Erythroblast (primary cell): ENCODE data around the gene TMCC3.
"Not testable (repeated sequence)": the region's sequence is repeated elsewhere in the genome, so short reads cannot be mapped to it uniquely, and the experiment has no call there.

Source experiments
- DNase-seq, 2 experiments: peaks; one replicate each; lab custom pipeline; 2025; lab: John Stamatoyannopoulos, UW
- GATA1 ChIP-seq: IDR thresholded peaks from 2 replicates; pipeline ENCODE4 v1.6.1; 2011; ENCODE audit warnings: low read depth, mild to moderate bottlenecking, control low read depth, low read length, moderate library complexity
- POLR2A ChIP-seq: IDR thresholded peaks from 2 replicates; pipeline ENCODE4 v1.6.1; 2011; ENCODE audit warnings: mild to moderate bottlenecking, low read length

The TMCC3 gene

DNA sequence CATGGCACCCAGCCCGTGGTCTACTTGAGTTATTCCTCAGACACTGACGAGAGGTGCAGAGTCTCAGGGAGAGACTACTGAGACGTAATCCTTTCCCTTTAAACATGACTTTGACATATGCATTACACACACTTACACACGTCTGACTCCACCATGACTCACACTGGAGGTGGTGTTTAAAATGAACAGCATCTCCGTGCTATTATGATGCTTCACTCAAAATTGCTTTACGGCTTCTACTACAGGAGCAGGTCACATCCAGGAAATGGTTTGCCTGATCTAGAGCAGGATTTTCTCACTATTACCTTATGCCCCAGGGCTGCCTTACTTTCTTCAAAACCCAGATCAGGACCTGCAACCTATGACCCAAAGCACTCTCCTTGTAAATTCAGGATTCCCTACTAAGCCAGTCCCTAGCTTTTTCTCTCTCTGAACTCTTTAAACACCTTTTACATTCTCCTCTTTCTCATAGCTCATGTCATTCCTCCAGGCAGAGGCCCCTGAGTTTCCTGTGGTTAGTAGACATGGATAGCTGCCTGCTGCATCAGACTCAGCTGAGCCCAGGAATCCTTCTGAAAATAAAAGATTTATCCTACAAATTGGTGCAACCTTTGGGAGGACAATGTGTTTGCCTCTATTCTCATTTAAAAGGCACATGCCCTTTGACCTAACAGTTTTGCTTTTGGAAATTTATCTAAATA, 31.2 kb downstream of the TMCC3 start:
- no peak for DNase-seq
- no peak for TF ChIP-seq POLR2A
- TF ChIP-seq GATA1: no peak

DNA sequence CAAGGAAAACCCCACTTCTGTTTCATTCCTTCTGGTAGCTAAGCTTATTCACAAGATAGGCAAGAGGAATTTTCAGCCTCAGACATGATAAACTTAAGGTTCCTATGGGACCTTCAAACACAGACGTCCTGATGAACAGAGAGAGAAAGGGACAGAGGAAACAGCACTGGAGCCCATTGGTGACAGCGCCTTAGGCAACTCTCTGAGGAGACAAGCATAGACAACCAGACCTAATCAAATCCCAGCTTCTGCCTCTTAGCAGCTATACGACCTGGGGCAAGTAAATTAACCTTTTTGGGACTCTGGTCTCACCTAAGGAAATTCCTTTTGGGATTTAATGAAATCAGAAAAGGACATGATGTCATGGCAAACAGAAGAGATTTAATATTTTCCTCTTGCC, 33.3 kb downstream of the TMCC3 start:
- DNase-seq: no peak
- TF ChIP-seq GATA1 (no peak), POLR2A (no peak)

DNA sequence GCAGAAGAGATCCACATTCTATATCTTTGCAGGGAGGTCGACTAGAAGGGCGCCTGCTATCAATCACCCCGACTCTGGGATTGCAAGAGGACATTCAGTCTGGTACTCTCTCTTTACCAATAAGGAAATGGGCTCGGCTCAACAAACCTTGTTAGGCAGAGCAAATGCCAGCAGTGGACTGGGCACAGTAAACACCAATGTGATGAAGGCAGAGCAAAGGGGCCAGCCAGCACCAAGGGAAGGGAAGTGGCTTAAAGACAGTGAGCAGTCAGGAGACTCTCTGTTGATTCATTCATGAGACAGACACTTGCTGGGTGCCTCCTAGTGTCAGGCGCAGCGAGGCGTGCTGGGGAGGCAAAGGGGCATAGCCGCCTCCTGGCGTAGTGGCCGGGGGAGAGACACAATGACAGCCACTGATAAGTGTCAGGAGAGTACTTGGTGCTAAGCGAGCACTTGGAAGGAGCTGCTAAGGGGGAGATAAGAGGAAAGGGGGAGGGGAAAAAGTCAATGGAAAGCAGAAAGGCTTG, 34.1 kb downstream of the TMCC3 start:
- peak; percentile 71 to 90 for DNase-seq
- TF ChIP-seq POLR2A (no peak), GATA1 (peak; percentile 41)

DNA sequence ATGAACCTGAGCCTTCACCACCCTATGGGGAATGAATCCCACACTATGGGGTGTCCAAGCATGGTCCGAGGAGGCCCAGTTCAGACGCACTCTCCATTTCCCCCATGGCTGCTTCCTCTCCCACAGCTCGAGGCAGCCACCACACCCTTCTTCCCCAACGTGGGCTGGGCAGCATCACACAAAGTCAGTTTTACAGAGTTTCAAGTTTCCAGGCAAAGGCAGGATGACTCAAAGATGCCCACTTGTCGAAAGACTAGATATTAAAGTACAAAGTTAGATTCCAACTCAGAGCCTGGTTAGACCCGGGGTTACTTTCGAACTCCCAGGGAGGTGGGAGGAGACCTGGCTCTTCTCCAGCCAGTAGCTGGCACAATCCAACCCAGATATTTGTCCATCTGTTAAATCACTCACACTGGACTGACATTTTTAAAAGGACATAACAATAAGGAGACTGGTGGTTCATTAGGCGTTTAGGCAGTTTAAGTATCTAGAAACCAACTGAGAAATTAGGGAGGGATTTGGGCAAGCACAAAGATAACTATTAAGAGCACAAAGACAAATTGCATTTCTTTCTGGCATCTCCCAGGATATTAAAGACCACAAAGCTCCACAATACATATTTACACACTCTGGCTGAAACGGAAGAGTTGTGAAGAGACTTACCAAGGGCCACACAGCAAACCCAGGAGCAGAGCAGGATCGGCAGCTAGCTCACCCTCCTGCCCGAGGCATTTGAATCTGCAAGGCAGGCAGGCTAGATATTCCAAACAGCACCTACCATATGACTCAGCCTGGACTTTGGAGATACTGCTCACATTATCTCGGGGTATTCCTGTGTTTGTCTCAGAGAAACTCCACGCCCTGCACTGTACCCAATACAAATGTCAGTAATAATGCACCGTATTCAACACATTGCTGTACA, 34.8 kb downstream of the TMCC3 start:
- DNase-seq: peak; percentile 38 to 66
- TF ChIP-seq POLR2A (no peak), GATA1 (no peak)

DNA sequence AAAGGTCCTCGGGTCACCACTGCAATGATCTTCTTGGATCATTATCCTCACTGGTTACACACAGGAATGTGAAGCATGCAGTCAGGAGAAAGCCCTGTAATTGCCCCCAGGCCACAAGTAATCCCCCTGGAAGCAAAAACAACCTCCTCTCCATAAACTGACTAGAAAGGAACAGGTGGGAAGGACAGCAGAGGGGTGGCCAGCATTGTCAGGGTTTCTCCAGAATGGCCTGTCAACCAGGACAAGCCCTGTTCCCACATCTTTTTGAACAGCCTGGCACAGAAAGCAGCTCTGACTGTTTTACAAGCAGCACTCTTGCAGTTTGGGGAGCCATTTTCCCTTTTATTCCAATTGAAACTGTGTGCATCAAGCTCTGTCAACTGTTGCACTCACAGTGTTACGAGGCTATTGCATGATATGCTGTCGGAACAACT, 36.1 kb downstream of the TMCC3 start:
- DNase-seq: no peak
- TF ChIP-seq POLR2A (no peak), GATA1 (no peak)

DNA sequence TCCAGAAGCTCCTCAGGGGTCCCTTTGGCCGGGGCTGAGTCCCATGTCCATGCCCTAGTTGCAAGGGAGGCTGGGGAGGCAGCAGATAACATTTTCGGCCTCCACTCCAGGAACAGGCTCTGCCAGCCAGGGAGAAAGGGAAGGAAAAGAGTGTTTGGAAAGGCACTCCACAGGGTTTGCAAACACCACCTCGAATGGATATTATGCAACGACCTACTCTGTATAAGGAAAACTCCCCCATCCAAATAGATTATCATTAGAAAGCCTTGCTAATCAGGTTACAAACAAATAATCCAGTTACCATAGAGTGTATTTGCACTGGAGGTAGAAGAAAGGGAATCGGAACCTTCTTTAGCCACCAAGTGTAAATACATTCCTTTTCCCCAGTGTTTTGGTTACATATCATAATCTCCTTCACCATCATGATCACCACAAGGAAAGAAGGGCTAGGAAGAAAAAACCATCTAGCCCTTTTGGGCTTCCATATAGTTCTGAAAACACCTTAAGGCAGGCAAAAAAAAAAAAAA, 40.4 kb downstream of the TMCC3 start:
- no peak for DNase-seq
- TF ChIP-seq GATA1 (no peak), POLR2A (no peak)

DNA sequence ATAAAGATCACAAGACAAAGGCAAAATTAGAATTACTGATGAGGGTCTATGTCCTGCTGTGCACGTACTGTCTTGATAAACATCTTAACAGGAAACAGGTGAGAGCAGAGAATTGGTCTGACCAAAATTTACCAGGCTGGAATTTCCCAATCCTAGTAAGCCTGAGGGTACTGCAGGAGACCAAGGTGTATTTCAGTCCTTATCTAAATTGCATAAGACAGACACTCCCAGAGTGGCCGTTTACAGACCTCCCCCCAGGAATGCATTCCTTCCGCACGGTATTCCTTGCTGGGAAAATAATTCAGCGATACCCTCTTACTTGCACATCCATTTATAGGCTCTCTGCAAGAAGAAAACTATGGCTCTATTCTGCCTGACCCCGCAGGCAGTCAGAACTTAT, 43.5 kb downstream of the TMCC3 start:
- not testable (repeated sequence) for DNase-seq

DNA sequence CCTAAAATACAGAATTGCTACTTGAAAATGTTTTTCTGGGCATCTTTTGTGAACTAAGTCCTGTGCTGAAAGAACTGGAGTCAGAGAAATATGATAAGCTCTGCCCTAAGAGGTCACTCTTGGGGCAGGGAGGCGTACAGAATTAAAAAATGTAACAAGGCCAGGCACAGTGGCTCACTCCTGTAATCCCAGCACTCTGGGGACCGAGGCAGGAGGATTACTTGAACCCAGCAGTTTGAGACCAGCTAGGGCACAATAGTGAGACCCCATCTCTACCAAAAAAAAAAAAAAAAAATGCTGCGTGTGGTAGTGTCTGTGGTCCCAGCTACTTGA, 46.0 kb downstream of the TMCC3 start:
- TF ChIP-seq GATA1 (no peak), POLR2A (no peak)
- no peak for DNase-seq

DNA sequence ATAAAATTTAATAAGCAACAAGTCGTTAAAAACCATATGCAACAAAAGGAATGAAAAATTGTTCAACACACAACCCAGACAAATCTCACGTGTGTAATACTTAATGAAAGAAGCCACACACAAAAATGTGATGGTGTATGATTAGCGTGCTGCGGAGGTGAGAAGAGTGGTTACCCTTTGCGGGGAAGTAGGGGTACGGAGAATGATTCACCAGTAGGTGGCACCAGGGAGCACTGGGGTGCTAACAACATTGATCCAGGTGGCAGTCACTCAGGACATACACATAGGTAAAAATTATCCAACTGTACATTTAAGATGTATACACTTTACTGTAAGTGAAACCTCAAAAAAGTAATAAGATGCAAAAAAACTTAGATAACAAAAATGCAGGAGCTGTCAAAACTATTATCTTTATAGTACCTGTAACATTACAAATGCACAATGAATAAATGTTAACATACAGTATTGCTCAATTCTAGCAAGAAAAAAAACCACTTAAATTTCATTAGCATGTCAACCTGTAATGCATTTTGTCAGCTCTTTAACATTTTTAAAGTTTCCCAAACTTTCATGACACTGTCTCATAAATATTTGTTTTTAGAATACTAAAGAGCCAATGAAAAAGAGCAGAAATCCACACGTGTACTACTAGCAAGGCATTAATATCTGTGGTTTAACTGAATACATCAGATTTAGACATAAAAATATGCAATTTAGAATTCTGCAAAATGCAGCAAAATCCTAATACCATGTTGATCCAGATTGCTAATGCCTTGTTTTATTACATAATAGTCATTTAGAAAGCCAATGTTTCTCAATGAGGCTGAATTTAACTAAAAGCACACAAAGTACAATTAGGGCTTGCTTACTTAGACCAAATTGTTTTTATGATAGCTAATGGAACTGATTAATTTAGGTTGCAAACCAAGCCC, 46.7 kb downstream of the TMCC3 start:
- TF ChIP-seq GATA1 (no peak), POLR2A (no peak)
- DNase-seq: peak; percentile 36 to 66

DNA sequence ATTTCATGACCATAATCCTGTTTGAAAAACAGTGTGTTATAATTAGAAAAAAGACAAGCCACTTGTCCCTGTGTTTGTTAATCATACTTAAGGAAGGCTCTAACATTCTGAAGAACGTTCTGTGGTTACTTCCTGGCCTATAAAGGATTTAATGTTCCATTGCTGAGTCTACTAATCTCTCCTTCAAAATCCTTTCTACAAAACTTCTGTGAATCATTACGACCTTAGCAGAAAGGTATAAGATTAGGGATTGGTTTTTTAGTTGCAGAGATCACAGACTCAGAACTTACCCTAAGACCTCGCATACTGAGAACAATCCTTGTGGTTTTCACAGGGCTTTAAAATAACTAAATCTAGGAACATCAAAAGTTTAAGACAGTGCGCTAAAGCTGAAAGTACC, 48.3 kb downstream of the TMCC3 start:
- no peak for DNase-seq
- no peak for TF ChIP-seq POLR2A
- TF ChIP-seq GATA1: no peak

DNA sequence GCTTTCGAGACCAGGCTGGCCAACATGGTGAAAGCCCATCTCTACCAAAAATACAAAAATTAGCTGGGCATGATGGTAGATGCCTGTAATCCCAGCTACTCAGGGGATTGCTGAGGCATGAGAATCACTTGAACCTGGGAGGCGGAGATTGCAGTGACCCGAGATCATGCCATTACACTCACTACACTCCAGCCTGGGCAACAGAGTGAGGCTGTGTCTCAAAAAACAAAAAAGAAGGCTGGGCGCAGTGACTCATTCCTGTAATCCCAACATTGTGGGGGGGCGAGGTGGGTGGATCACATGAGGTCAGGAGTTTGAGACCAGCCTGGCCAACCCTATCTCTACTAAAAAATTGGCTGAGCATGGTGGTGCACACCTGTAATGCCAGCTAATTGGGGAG, 49.0 kb downstream of the TMCC3 start:
- not testable (repeated sequence) for DNase-seq

DNA sequence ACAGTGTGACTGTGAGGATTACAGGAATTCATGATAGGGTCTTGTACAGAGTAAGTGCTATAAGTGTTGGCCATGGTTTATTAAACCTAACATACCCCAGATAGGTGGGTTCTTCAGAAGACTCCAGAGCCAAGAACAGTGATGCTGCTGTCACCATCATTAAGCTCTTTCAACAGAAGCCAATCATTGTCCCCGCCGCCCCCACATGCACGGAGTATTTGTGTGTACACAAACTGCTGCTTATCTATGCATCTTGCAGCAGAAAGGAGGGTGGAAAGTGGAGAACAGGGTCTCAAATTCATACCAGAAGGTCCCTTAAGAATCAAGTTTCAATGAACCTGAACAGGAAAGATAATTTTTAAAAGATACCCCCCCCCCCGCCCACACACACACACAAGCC, 51.2 kb downstream of the TMCC3 start:
- no peak for DNase-seq
- TF ChIP-seq POLR2A: no peak
- no peak for TF ChIP-seq GATA1

DNA sequence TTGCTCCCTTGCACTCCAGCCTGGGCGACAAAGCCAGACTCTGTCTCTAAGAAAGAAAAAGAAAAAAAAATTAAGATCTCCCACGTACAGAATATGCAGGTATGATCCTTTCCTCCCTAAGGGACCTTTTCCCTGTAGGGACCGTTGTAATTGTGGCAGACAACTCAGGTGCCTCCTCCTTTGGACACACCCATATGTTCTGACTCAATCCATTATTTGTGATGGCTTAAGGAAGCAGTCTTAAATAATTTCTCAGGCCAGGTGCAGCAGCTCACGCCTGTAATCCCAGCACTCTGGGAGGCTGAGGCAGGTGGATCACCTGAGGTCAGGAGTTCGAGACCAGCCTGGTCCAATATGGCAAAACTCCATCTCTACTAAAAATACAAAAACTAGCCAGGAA, 53.1 kb downstream of the TMCC3 start:
- TF ChIP-seq POLR2A (no peak), GATA1 (no peak)
- no peak for DNase-seq
